ENCODE results near the gene SAMD4A. TPM values are rescaled to one million over a fixed set of nuclear protein-coding genes. Genes with fewer than 3 reads are reported as not detected.

SAMD4A gene
- total and polyA plus RNA-seq, 11 donors = 45.0 to 247 (median 138) TPM

DNA sequence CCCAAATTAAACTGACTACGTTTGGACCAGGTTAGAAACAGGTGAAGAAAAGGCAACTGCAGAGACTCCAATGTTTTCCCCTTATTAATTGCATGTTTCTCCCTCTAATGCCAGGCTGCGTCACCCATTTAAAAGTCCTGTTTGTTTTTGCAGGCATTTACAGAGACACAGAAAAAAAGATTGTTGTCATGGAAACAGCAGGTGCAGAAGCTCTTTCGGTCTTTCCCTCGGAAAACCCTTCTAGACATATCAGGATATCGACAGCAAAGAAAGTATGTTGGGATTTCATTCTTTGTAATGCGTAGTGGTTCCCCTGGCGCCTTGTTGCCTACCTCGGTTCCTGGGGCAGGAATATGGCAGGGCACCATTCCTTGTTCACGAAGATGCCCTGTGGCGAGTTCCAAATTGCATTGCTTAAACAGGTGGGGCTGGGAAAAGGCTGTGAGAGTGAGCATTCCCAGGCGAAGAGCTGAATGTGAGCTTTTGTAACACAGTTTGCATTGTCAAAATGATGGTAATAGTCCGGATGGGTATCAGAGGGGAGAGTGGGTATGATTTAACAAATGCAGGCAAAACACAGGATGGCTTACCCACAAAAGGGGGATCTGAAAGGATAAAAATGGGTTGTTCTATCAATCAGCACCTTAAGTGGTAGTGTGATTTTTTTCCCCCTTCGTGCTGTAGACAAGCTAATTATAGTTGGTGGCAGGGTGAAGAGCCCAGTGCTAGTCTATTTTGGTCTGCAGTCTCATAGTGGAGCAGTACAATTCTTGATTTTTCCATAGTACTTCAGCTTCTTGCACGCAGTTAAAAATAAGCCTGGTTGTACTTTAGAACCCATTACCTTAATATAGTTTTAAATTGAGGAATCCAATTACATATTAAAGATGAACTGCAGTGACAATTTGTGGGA, 203.3 kb downstream of the SAMD4A start:
- intact Hi-C loops (cut with DNase I) = loop anchor here in 7 of 10 donors (5.0 kb wide), 6 partner anchors 33 to 78 kb away; no protein-coding TSS in a partner anchor
- H3K4me3 ChIP-seq = no peak overlapping the region
- H3K27me3 ChIP-seq = no peaks in the 10 kb centered on the region
- no peak for DNase-seq
- ATAC-seq = peak; percentile 35 to 56 (median 46)
- H3K27ac ChIP-seq = peak overlapping the region; percentile 79 to 96 (median 91)
- peaks cover 0 to 65% (median 30%) of the 10 kb centered on the region in 9 donors for H3K36me3 ChIP-seq
- H3K9me3 ChIP-seq = no peaks in the 10 kb centered on the region
- peaks cover 0 to 82% (median 43%) of the 10 kb centered on the region in 12 donors for H3K4me1 ChIP-seq
- TF ChIP-seq, protein P1, sequence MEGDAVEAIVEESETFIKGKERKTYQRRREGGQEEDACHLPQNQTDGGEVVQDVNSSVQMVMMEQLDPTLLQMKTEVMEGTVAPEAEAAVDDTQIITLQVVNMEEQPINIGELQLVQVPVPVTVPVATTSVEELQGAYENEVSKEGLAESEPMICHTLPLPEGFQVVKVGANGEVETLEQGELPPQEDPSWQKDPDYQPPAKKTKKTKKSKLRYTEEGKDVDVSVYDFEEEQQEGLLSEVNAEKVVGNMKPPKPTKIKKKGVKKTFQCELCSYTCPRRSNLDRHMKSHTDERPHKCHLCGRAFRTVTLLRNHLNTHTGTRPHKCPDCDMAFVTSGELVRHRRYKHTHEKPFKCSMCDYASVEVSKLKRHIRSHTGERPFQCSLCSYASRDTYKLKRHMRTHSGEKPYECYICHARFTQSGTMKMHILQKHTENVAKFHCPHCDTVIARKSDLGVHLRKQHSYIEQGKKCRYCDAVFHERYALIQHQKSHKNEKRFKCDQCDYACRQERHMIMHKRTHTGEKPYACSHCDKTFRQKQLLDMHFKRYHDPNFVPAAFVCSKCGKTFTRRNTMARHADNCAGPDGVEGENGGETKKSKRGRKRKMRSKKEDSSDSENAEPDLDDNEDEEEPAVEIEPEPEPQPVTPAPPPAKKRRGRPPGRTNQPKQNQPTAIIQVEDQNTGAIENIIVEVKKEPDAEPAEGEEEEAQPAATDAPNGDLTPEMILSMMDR (IDR thresholded peaks at IDR 0.05) = no peak
- TF ChIP-seq POLR2A (IDR thresholded peaks at IDR 0.05) = no peak
- 52 to 66% (median 59%) methylated on average over 14 of the region's 14 CpGs for WGBS, 4 donors

DNA sequence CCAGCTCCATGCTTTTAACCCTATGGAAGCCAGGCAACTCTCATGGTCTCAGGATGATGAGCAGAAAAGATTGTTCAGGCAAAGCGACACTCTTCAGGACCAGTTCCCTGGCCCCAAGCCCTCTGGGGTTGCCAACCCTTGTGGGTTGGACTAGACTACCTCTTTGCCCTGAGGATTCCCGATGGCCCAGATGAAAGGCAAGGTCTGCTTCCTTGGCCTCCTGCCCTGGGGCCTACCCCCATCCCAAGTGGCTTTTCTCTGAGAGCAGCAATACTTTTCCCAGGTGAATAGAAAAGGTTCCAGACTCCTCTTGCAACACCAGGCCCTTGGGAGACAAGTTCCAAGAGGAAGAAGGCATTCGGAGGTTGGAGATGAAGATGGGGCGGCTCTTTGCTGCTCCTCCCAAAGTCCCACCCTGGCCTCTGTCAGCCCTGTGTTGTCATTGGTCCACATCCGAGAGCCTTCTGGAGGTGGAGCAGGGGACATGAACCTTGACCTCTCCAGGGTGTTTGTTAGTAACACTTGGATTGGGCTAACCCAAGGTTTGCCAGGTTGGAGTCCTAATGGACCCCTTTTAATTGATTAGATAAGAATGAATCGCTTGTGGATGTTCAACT, 204.6 kb downstream of the SAMD4A start:
- peaks cover 0 to 58% (median 30%) of the 10 kb centered on the region in 9 donors for H3K36me3 ChIP-seq

DNA sequence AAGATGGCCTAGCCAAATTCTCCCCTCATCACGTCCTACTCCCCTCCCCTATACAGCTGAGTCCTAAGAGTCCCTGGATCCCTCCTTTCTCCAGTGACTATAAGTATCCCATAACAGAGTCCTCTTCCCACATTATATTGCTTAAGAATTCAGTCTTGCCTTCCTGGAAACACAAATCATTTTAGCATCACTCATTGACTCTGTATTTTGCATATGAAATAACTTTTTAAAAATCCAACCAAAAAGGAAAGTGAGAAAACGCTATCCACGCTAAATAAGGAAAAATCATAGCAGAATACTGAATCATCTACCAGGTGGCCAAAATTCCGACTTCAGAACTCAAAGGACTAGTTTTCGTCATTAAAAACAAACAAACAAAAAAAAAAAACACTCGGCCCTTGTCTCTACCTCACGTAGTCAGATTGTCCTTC, 205.5 kb downstream of the SAMD4A start:
- ATAC-seq = no peak
- TF ChIP-seq, protein P1 (IDR thresholded peaks at IDR 0.05) = no peak
- no peak for TF ChIP-seq POLR2A (IDR thresholded peaks at IDR 0.05)
- peak overlapping the region in 2 of 12 donors; percentile 14 to 25 for H3K4me3 ChIP-seq
- H3K27me3 ChIP-seq = no peaks in the 10 kb centered on the region
- H3K27ac ChIP-seq = peak overlapping the region; percentile 31 to 96 (median 91)
- 63 to 74% (median 65%) methylated on average over 7 of the region's 7 CpGs for WGBS, 4 donors
- H3K9me3 ChIP-seq = no peaks in the 10 kb centered on the region
- H3K36me3 ChIP-seq = peaks cover 0 to 56% (median 23%) of the 10 kb centered on the region in 9 donors
- intact Hi-C loops (cut with DNase I) = loop anchor here (2.0 to 5.0 kb wide), 7 partner anchors 35 to 208 kb away; no protein-coding TSS in a partner anchor
- no peak for DNase-seq
- peaks cover 0 to 92% (median 54%) of the 10 kb centered on the region in 12 donors for H3K4me1 ChIP-seq

More for the DNA sequence above, 204.6 kb downstream of the SAMD4A start:
- Histone ChIP-seq H3K27ac (peak overlapping the region; percentile 79 to 96 (median 91)), H3K4me1 (peaks cover 0 to 93% (median 48%) of the 10 kb centered on the region in 12 donors), H3K4me3 (no peak overlapping the region), H3K9me3 (no peaks in the 10 kb centered on the region), H3K27me3 (no peaks in the 10 kb centered on the region)
- 58 to 71% (median 60%) methylated on average over 6 of the region's 6 CpGs for WGBS, 4 donors
- TF ChIP-seq, protein P1 (IDR thresholded peaks at IDR 0.05) = no peak
- TF ChIP-seq POLR2A (IDR thresholded peaks at IDR 0.05) = no peak
- DNase-seq (no peak), ATAC-seq (no peak)
- intact Hi-C loops (cut with DNase I) = loop anchor here (2.0 to 5.0 kb wide), 7 partner anchors 34 to 207 kb away; no protein-coding TSS in a partner anchor
